Esophagus (tissue), 2 donors: ENCODE results near the gene NEK2. TPM values are rescaled to one million over a fixed set of nuclear protein-coding genes. Genes with fewer than 3 reads are reported as not detected.
"Not testable (repeated sequence)": the region's sequence is repeated elsewhere in the genome, so short reads cannot be mapped to it uniquely, and the experiment has no call there.

ENCODE experiments used
- H3K27ac ChIP-seq, 2 donors: one replicate each; pipeline ENCODE4 v1.5.1; 2013; ENCODE audit warnings: low read depth in 2 of 2, mild to moderate bottlenecking in 2 of 2, inconsistent platforms in 1 of 2, low read length in 1 of 2, moderate library complexity in 1 of 2
- H3K27me3 ChIP-seq, 2 donors: one replicate each; pipeline ENCODE4 v1.6.1; 2013; ENCODE audit warnings: low read length in 2 of 2, control low read depth in 1 of 2, mild to moderate bottlenecking in 1 of 2; ENCODE audit not compliant: insufficient read depth in 2 of 2, control insufficient read depth in 1 of 2
- H3K36me3 ChIP-seq, 2 donors: one replicate each; pipeline ENCODE4 v1.6.1; 2013; ENCODE audit warnings: low read length in 1 of 2; ENCODE audit not compliant: control insufficient read depth in 2 of 2, insufficient read depth in 2 of 2
- H3K4me1 ChIP-seq, 2 donors: one replicate each; pipeline ENCODE4 v1.6.1; 2013; ENCODE audit warnings: low read length in 1 of 2; ENCODE audit not compliant: control insufficient read depth in 2 of 2, insufficient read depth in 2 of 2
- H3K4me3 ChIP-seq, 2 donors: one replicate each; pipeline ENCODE4 v1.5.1; 2013; ENCODE audit warnings: low read length in 2 of 2, mild to moderate bottlenecking in 2 of 2, low read depth in 1 of 2, moderate library complexity in 1 of 2
- H3K9me3 ChIP-seq, 2 donors: one replicate each; pipeline ENCODE4 v1.6.1; 2013; ENCODE audit warnings: mild to moderate bottlenecking in 2 of 2, low read depth in 1 of 2, low read length in 1 of 2, moderate library complexity in 1 of 2; ENCODE audit not compliant: control insufficient read depth in 2 of 2, insufficient read depth in 1 of 2
- WGBS, 2 donors: extraction: QIAGEN DNeasy Blood & Tissue Kit; methylation state at CpG; one replicate each; pipeline ENCODE4 v1.1.7; 2013; 5-methylcytosine and 5-hydroxymethylcytosine counted together
- polyA plus RNA-seq, 2 donors: library from polyadenylated mRNA; stranded (reverse); fragments of 200-250 nt; gene quantifications; one replicate each; pipeline ENCODE4 v1.2.3, GENCODE V29; 2013
- donor health status: healthy with polysubstance abuse.
- donor health status: Bipolar disorder and iron deficiency.

NEK2 gene
- polyA plus RNA-seq, 2 donors: 4.7 to 6.7 TPM

DNA sequence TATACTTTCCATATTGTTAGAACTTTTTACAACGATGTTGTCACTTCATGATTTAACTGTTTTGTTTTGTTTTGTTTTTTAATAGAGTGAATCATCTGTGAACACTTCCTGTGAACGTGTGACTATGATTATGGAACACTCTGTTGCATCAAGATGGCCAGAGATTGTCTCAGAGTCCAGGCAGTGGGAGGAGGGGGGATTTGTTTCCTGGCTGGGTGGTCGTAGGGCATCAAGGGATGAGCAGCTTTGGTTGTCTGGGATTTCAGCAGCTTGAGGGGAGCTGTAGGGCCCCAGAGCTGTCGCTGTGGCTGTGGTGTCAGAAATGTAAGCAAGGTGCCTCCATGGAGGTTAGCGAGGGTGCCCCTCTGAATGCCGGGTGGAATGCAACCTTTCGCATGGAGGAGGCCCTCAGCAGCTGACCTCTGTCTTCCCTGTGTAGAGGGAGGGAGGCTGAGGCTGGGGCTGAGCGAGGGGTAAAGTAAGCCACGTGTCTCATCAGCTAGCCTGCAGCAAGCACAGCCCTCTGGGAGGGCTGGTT is 21.4 kb downstream of the NEK2 start:
- 63 to 65% methylated on average over 9 of the region's 9 CpGs for WGBS, 2 donors
- Histone ChIP-seq H3K4me1 (peaks cover 0 to under 1% of the 10 kb centered on the region in 2 donors), H3K36me3 (no peaks in the 10 kb centered on the region), H3K27me3 (no peaks in the 10 kb centered on the region), H3K9me3 (no peaks in the 10 kb centered on the region), H3K27ac (no peak overlapping the region), H3K4me3 (no peak overlapping the region)

DNA sequence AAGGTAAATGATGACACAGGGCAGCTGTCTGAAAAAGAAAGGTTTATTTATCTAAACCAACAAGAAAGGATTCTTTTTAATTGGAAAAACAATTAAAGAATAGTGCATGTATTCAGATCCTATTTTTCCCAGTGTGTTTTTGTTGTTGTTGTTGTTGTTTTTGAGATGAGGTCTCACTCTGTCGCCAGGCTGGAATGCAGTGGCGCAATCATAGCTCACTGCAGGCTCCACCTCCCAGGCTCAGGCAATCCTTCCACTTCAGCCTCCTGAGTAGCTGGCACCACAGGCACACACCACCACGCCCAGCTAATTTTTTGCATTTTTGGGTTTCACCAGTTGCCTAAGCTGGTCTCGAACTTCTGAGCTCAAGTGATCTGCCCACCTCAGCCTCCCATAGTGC is 22.1 kb downstream of the NEK2 start:
- H3K9me3 ChIP-seq: no peaks in the 10 kb centered on the region
- 76 to 78% methylated on average over 4 of the region's 4 CpGs for WGBS, 2 donors
- H3K4me1 ChIP-seq: peaks cover 0 to 2% of the 10 kb centered on the region in 2 donors
- no peaks in the 10 kb centered on the region for H3K36me3 ChIP-seq
- H3K27me3 ChIP-seq: no peaks in the 10 kb centered on the region
- H3K27ac ChIP-seq: no peak overlapping the region
- no peak overlapping the region for H3K4me3 ChIP-seq

DNA sequence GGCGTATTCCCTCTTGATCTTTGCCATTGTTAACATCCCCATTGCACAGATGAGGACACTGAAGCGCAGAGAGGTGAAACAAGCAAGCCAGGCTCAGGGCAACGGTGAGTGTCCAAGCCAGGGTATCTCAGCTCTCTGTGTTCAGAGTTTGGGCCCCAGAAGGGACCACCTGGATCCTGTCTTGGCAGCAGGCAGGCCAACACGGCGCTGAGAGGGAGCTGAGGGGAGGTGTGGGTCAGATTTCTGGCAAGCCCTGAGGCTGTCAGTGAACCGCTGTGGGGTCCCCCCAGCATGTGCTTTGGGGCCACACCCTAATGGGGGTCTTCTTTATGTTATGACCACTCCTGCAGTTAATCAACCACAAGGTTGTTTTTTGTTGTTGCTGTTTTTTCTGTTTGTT is 23.1 kb downstream of the NEK2 start:
- 86 to 87% methylated on average over 6 of the region's 6 CpGs for WGBS, 2 donors
- H3K4me1 ChIP-seq: peaks cover 2 to 3% of the 10 kb centered on the region in 2 donors
- H3K36me3 ChIP-seq: no peaks in the 10 kb centered on the region

DNA sequence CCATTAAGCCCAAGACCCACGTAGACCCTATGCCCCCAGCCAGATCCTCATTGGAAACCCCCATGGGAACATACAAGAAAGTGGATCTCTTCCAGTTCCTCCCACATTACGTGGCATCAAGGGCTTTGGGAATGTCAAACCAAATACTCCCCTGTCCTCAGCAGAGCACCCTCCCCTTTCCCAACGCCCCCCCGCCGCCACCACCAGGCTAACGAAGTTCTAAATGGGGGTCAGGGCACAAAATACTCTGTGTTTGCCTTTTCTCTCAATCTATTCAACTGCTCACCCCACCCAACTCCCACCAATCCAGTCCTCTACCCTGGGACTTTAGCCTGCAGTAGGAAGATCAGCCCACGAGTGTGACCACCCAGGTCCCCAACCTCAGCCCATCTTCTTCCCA is 24.5 kb downstream of the NEK2 start:
- H3K4me3 ChIP-seq: no peak overlapping the region
- no peaks in the 10 kb centered on the region for H3K27me3 ChIP-seq
- H3K4me1 ChIP-seq: peaks cover 2 to 3% of the 10 kb centered on the region in 2 donors
- H3K9me3 ChIP-seq: no peaks in the 10 kb centered on the region
- no peak overlapping the region for H3K27ac ChIP-seq
- WGBS, 2 donors: 88 to 89% methylated on average over 7 of the region's 7 CpGs
- H3K36me3 ChIP-seq: no peaks in the 10 kb centered on the region

More for the DNA sequence above, 23.1 kb downstream of the NEK2 start:
- Histone ChIP-seq H3K9me3 (no peaks in the 10 kb centered on the region), H3K4me3 (no peak overlapping the region), H3K27me3 (no peaks in the 10 kb centered on the region), H3K27ac (no peak overlapping the region)

DNA sequence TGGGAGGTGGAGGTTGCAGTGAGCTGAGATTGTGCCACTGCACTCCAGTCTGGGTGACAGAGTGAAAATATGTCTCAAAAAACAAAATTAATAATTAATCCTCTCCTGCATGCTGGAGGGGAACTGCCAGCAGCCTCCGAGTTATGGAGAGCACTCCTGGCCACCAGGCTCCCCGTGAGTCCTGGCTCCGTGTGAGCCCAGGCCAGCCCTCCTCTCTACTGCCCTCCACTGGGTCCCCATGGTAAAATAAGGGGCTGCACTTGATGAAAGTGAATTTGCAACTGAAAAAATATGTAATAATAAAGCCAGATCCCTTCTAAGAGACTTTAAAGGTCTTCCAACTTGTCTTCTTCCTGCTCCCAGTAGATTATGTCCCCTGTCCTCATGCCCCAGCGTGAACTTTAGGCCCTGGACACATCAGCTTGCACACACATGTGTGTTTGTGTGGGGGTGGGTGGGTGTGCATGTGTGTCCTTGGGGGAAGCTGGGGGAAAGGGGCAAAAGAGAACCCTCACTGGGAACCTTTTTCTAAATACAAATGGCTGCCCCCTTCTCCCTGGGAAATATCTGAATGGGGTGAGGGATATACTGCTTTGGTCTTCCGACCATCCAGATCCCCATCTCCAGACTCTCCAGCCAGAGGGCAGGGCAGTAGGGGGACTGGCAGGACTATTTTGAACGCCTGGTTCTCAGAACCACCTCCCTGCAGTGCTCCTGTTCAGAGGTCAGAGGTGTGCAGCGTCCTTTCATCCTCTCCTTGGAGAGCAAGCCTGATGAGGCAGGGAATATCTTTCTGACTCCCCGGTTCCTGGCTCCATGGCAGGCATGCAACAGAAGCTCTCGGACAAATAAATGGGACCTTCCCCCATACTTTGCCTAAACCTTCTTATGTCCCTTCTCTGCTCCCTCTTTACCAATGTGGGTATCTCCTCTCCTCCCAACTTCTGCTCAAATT is 26.2 kb downstream of the NEK2 start:
- Histone ChIP-seq H3K4me1 (peaks cover 2 to 3% of the 10 kb centered on the region in 2 donors), H3K27me3 (no peaks in the 10 kb centered on the region), H3K9me3 (no peaks in the 10 kb centered on the region), H3K4me3 (no peak overlapping the region), H3K36me3 (no peaks in the 10 kb centered on the region), H3K27ac (no peak overlapping the region)
- 56 to 61% methylated on average over 9 of the region's 9 CpGs for WGBS, 2 donors

DNA sequence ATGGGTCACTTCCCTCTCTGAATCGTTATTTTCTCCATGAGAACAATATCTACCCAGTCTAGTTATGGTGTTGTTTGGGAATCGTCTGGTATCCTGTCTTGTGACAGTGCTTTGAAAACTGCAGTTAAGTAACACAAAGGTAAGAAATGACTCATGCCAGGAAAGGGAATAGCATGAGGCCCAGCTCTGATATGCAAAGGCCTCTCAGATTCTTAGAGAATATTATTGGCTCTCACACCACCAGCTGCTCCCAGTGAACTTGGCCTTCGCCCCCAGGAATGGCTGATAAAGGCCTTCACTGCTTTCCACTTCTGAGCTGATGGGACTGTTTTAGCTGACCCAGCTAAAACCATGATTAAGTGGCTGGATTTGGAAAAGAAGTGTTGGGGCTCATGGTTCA is 27.1 kb downstream of the NEK2 start:
- no peaks in the 10 kb centered on the region for H3K27me3 ChIP-seq
- H3K4me1 ChIP-seq: peaks cover 5 to 8% of the 10 kb centered on the region in 2 donors
- H3K4me3 ChIP-seq: no peak overlapping the region
- H3K27ac ChIP-seq: no peak overlapping the region
- no peaks in the 10 kb centered on the region for H3K36me3 ChIP-seq
- H3K9me3 ChIP-seq: no peaks in the 10 kb centered on the region
- WGBS, 2 donors: 50 to 70% methylated on average over 3 of the region's 3 CpGs

DNA sequence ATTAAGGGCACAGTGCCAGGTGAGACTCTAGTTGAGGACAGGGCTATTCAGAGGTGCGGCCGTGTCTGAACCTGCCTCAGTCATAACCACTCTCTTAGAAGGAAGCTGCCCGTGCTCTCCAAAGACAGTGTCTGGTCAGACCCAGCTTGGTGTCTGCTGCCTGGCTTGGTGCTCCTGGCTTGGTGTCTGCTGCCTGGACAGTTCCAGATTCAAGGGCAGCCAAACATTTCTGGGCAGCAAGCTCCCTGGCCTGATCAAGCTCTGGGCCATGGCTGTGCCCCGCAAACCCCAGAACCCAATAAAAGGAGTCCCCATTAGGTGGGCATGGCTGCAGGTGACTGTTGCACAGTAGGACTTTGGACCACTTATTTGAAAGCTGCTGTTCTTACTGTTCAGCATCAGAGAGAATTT is 27.7 kb downstream of the NEK2 start:
- Histone ChIP-seq H3K27me3 (no peaks in the 10 kb centered on the region), H3K4me1 (peaks cover 5 to 11% of the 10 kb centered on the region in 2 donors), H3K36me3 (no peaks in the 10 kb centered on the region), H3K27ac (no peak overlapping the region), H3K4me3 (no peak overlapping the region), H3K9me3 (no peaks in the 10 kb centered on the region)
- 68 to 82% methylated on average over 4 of the region's 4 CpGs for WGBS, 2 donors

DNA sequence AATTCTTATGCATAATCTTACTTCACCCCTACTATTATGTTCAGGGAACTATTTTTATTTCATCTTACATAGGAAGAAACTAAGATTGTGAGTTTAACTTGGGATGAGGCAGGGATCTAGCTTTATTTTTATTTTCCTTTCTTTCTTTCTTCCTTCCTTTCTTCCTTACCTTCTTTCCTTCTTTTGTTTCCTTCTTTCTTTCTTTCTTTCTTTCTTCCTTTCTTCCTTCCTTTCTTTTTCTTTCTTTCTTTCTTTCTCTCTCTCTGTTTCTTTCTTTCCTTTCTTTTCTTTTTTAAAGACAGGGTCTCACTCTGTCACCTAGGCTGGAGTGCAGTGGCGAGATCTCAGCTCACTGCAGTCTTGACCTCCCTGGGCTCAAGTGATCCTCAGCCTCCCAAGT is 28.9 kb downstream of the NEK2 start:
- 89 to 92% methylated on average over 1 of the region's 1 CpG for WGBS, 2 donors
- Histone ChIP-seq H3K4me3 (no peak overlapping the region), H3K4me1 (peaks cover 5 to 11% of the 10 kb centered on the region in 2 donors), H3K9me3 (no peaks in the 10 kb centered on the region), H3K27ac (no peak overlapping the region), H3K36me3 (no peaks in the 10 kb centered on the region), H3K27me3 (no peaks in the 10 kb centered on the region)

DNA sequence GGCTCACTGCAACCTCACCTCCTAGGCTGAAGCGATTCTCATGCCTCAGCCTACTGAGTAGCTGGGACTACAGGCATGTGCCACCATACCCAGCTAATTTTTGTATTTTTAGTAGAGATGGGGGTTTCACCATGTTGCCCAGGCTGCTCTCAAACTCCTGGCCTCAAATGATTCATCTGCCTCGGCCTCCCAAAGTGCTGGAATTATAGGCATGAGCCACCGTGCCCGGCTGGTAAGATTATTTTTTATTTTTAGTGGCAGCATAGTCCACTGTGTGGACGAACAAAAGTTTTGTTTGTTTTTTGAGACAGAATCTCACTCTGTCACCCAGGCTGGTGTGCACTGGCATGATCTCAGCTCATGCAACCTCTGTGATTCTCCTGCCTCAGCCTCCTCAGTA is 29.8 kb downstream of the NEK2 start:
- 87 to 91% methylated on average over 5 of the region's 5 CpGs for WGBS, 2 donors
- H3K4me1 ChIP-seq: peaks cover 5 to 11% of the 10 kb centered on the region in 2 donors
- H3K9me3 ChIP-seq, H3K27me3 ChIP-seq, H3K36me3 ChIP-seq, H3K27ac ChIP-seq, H3K4me3 ChIP-seq: not testable (repeated sequence)
